HG03432 (cell line): ENCODE results near the gene MAD1L1.
"Not testable (repeated sequence)": the region's sequence is repeated elsewhere in the genome, so short reads cannot be mapped to it uniquely, and the experiment has no call there.

Experiments
- ATAC-seq: cut with Tn5 transposase; IDR thresholded peaks from one replicate; pipeline ENCODE4 v1.9.1; 2021; ENCODE audit warnings: mild to moderate bottlenecking, moderate library complexity; ENCODE audit not compliant: unreplicated experiment

Gene MAD1L1

DNA sequence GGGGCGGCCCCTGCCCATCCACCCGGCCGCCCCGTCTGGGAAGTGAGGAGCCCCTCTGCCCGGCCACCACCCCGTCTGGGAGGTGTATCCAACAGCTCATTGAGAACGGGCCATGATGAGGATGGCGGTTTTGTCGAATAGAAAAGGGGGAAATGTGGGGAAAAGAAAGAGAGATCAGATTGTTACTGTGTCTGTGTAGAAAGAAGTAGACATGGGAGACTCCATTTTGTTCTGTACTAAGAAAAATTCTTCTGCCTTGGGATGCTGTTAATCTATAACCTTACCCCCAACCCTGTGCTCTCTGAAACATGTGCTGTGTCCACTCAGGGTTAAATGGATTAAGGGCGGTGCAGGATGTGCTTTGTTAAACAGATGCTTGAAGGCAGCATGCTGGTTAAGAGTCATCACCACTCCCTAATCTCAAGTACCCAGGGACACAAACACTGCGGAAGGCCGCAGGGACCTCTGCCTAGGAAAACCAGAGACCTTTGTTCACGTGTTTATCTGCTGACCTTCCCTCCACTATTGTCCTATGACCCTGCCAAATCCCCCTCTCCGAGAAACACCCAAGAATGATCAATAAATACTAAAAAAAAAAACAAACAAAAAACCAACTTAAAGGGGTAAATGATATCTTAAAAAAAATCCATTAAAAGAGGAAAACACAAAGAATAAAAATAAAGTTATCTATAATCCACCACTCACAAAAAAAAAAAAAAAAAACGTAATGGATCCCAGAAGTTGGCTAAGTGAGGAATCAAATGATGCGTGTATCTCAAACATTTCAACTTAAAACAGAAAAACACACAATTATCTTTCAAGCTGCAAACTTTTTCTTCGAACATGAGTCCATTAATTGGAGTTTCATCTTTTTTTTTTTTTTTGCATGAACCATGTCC lies 70.5 kb downstream of the MAD1L1 start:
- not testable (repeated sequence) for ATAC-seq

DNA sequence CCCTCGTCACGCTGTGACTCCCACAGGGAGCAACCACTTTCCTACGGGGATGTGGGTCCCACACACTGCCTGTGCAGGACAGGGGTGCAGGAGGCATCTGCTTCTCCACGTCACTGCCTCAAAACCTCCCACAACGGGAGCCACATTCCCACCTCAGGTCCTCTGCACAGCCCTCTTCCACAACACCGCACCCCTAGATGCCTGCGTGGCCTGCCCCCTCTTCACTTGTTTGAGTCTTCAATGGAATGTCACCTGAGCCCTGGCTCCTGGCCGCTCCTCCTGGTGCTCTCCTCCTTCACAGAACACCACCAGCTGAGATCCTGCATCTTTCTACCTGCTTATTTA lies 73.6 kb downstream of the MAD1L1 start:
- no peak for ATAC-seq

DNA sequence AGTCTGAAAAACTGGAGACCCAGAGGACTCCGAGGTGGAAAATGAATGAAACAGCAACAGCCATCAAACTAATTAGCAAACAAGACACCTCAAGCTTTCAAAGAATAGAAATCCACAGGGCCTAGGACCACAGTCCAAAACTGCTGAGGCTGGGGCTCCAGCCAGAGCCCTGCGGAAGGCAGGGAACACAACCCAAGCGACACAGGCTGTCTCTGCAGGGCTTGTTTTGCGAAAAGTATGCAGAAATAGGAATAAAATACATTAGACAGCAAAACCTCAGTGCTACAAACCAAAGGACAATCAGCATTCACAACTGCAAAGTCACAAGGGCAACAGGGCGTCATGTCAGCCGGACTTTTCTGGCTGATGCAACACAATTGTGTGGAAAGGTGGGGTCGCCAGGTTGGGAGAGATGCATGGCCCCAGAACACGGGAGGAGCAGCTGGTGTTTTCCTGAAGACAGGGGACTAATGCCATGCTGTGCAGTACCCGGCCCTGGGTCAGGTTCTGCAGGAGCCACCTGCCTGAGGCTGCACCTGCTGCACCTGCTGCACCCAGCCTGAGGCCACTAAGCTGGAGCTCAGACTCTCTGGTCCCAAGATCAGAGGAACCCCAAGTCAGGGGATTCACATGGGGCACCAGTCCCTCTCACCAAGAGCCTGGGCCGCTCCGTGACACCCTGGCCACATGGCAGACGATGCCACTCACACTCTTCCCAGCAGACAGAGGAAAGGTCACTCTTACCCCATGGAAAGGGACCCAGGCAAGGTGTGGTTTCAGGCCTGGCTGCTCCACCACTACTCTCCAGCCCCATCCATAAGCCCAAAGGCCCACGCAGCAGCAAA lies 74.2 kb downstream of the MAD1L1 start:
- ATAC-seq, result no peak

DNA sequence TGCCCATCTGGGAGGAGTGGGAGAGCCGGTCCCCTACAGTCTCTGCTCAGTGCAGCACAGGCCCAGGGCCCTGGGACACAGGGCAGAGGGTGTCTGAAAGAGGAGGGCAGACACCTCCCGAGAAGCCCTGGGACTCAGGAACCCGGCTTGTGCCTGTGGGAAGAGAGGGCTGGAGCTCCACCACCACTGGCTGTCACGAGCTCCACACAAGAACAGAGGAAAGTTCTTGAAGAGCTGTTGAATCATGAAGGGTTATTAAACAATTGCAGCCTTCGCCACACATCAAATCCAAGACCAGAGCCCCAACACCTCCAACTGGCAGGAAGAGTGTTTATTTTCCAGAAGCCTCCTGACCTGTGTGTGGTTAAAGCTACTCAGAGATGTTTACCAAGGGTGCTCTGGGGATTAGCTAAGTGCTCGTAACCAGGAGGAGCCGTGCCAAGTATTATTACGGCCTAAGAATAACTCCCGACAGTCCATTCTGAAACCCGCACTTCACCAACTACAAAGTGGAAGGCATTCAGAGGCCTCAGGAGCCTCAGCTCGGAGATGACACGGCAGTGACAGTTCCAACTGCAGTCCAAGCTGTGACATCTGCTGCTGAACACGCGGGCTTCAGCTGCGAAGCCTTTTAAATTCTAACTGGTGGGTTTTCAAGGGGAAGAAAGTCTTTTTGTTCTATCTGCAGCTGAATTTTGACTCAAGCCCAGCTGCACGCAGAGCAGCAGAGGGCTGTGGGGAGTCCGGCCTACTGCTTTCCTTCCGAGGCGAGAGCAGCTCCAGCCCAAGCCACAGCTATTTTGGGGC lies 75.1 kb downstream of the MAD1L1 start:
- no peak for ATAC-seq

DNA sequence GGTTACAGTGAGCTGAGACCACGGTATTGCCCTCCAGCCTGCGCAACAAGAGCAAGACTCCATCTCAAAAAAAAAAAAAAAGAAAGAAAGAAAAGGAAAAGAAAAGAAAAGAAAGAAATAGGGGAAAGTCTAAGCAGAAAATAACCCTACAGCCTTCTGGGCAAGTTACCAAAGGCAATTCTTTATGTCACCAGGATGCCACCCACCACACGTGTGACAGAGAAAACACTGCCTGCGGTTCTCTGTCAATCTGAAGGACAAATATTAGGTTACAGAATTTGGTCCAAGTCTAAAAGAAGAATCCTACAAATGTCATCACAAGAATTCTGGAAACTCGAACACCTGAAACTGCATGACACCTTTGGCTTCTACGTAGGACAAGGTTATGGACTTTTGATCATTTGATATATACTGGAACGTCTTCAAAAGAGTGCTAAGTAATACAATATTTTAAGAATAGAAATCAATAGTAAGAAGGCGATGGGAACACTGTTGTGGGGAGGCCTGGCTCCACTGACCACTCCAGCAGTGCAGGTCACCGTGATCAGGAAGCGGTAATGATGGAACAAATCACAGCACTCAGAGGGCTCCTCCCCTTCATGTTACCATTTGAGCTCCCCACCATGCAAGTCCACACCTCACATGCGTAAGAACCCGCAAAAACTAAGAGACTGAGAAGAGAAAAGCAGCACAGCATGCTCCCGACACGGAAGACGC lies 75.8 kb downstream of the MAD1L1 start:
- ATAC-seq, result no peak

DNA sequence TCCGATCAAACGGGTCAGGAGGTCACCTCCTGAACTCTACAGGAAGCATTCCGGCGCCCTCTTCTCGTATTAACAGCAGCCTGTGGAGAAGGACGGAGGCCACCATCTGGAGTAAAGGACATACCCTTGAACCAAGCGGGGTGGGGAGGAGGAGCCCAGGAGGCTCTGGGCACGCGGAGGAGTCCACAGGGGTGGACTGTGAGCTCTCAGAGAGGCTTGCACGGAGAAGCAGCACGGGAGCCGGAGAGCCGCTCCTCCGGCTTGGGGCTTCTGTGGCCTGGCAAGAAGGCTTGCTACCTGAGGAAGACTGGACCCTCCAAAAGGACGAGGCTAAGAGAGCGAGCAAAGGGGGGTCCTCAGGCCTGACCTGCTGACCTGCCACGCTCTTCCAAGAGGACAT lies 77.9 kb downstream of the MAD1L1 start:
- no peak for ATAC-seq

DNA sequence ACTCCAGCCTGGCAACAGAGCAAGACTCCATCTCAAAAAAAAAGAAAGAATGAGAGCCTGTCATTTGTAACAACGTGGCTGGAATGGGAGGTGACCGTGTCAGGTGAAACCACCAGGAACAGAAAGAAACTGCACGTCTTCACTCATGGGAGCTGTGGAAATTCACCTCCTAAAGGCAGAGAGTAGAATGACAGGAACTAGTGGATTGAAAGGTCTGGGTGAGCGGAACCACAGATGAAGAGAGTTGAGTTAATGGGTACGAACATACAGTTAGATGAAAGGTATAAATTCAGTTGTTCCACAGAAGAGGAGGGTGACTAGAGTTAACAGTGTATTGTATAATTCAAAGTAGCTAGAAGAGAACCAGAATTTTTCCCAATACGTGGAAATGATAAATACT lies 78.6 kb downstream of the MAD1L1 start:
- no peak for ATAC-seq

DNA sequence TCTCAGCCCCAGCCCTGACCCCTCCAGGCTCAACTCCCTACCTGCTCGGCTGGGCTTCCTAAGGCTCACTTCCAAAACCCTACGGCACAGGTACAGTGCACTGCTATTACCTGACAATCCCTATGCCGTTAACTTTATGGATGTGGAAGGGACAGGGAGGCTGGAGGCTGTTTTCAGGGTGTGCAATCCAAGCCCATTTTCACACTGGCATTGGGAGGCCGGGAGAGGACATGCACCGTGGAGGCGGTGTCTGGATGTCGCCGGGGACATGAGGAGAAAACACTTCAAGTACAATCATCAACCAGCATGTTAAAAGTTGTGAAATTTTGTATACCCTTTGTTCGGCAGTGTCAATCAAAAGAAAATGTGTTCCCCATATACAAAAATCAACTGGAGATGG lies 80.1 kb downstream of the MAD1L1 start:
- ATAC-seq, result no peak

DNA sequence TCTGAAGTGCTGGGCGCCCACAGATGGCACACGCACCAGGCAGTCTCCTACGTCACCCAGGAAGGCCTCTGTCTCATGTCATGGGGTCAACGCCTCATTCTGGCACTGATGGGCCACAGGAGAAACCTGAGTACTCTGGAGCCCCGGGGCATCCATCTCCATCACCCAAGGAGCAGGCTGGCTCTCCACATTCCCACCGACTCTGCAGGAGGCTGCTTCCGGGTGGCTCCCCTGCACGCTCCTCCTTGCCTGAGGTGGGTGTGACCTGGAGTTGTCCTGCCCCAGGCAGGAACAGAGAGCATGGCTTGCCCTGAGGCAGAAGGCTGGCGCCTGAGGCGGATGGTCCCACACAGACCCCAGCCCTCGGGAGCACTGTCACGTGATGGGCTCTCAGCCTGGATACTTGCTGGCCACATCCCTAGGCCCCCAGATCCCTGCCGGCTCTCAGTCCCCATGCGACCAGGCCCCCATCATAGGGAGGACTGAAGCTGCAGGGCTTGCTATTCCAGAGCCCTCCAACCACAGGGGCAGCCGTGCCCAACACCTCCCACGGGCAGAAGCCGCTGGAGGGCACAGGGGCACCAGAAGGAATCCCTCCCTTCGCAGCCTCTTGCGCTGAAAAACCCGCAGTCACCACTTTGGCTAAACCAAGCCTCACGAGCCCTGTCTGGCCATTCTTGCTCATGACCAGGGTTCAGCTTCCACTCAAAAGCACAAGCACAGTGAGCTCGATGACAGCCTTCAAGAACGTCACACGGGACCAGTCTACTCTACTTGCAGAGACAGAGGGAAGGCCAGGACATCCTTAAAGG lies 80.7 kb downstream of the MAD1L1 start:
- ATAC-seq, result no peak

DNA sequence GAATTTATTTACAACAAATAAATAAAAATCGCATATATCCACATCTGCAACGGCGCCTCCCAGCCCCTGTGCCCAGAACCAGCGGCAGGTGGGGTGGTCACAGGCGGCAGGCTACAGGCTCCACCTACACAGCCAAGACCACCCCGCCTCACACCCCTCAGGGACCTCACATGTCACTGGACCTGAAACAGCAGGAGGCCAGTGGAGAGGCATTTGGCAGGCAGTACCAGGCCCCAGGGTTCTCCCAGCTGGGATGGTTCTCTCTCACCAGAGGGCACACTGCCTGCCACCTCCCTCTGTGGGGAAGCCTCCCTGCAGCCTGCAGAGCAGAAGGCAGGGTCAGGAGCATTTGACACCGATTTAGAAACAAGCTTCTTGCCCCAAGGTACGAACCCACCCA lies 81.5 kb downstream of the MAD1L1 start:
- ATAC-seq, result no peak

DNA sequence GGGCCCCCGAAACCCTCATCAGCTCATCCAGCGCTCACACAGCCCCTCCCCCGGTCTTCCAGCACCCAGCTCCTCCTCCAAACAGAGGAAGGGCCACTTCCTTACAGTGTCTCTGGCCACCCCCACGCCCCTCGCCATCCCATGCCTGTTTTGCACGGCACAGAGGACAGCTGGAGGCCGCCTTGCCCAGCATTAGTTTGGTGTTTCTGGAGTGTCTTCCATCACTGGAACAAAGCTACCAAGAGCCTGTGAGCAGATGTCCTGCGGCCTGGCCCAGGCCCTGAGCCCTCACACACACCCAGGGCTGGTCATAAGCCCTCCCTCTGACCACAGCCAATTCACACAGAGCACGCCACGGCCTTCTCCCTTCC lies 82.3 kb downstream of the MAD1L1 start:
- no peak for ATAC-seq

DNA sequence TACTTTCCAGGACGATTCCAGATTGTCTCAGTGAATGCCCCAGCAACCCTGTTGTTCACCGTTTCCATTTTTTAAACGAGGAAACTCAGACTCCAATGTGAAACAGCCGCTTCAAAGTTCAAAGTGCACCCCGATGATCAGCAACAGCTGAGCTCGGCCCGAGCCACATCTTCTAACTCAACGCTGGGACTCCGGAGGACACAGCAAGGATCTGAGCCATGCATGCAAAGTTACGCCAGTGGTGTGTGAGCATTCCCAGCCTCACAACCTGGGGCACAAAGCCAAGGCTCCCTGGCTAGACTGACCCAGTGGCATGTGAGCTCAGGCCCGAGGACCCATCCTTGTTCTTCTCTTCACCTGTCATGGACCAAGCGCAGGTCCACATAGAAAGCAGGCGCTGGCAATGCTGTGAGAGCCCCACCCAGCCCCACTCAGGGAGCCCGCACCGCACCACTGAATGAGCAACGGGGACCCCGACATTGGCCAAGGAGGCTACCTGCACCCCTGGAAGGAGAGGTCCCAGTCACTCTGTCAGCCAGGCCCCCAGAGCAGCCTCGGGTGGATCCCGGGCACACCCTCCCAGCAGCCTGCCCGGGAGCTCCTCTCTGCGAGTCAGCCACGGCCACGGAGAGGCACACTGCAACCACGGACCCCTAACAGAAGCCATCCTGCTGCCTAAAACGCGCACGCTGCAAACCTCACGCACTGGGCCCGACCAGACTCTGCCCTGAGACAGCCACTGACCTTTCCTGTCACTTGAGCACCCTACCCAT lies 82.9 kb downstream of the MAD1L1 start:
- no peak for ATAC-seq

DNA sequence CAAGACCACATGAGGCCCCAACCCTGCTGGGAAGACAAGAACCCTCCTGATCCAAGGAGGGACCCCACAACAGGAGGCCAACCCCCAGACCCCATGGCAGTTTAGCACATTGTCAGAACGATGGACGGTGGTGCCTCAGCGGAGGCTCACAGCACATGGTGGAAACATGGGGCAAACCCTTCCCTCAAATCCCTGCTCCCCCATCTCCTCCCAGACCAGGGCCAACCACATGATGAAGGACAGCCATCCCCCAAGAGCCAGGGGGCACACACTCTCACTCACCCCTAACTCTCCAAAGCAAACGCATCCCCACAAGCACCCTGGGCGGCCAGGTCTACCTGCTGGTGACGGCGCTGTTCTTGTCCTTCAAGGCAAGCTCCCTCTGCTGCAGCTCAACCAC lies 83.9 kb downstream of the MAD1L1 start:
- ATAC-seq, result no peak

DNA sequence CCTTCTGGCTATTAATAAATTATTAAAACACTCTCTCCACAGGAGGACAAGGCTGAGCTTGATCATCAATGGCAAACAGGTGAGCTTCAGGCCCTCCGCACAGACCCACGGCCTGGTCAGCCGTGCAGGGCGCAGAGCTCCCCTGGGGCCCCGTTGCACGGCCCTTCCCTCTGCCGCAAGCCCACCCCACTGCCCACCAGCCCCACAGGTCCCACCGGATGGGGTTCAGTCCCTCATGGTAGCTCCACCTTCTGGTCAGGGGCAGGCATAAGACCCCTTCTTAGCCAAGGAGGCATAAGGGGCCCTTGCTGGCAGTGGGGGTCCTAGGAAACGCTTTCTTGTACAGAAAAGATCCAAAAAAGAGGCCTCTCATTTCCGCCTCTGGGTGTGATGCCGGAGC lies 84.6 kb downstream of the MAD1L1 start:
- no peak for ATAC-seq

DNA sequence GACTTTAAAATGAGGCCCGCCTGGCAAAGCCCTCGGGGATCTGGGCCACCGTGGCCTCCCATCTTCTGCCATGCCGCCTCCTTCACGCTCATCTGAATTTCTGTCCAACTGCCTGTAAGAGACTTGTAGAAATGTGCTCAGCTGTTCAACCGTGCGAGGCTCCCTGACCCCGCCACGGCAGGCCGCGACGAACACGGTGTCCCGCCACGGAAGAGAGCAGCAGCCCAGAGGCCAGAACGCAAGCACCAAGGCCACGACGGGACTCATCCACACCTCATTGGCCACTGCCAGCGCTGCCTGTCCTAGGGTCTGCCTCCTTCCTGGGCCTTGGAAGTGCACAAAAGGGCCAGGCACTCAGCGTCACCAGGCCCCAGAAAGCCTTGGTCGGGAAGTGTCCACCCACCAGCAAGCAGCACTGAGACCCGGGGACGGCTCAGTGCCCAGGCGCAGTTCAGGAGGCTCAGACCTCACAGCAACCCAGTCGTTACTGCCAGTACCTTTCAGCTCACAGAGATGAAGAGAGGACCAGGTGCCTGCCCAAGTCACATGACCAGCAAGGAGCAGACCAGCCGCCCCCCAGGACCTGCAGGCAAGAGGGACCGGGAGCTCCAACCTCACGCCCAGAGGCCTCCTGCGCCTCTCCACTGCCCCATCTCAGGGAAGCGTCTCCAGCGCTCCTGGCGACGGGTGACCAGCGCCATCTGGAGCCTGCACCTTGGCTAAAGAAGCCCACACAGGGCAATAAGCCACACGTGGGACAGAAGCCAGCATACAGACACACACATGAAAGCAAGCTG lies 85.9 kb downstream of the MAD1L1 start:
- no peak for ATAC-seq

DNA sequence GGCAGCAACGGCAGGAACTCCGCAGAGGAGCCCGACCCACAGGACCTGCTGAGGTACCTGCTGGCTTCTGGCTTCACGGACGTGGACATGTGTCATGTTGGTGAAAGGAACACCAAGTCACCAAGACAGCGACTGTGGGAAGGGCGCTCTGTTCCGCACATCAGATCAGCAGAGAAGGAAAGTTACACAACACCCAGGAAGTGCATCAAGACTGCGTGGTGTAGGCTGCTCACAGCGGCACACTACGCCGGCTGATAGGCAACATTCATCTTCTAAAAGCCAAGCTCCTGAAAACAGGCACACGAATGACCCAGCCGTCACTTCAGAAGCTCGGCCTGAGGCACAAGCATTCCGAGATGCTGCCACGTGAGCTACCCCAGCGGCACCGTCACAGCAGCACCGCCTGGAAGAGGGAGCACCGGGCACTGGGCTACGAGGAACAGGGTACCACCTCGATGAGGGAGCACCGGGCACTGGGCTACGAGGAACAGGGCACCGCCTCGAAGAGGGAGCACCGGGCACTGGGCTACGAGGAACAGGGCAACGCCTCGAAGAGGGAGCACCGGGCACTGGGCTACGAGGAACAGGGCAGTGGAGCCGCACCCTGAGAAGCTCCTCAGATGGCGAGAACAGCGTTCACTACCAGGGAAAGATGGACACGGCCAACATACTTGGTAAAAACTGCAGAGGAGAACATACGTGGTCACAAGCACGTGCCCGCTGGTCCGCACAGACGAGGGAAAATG lies 86.7 kb downstream of the MAD1L1 start:
- ATAC-seq, result no peak

DNA sequence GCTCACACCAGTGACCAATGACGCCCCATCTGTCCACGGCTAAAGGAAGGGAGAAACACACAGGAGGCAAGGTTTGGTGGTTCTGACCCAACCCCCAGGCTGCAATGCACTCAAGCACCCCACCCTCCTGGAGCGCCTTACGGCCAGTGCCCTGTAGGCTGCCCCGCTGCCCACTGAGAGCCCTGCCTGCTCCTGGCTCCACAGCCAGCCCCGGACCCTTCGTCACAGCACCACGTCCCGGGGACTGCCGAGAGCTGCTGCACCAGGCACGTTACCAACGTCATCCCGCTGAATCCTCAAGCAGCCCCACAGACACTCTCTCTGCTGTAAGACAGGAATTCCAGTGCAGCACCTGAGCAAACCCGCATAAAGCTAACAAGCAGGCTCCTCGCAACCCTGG lies 87.8 kb downstream of the MAD1L1 start:
- ATAC-seq, result no peak
